ENCODE data around the gene TCF20.

GRCh38 chr22:42310291-42311015, 40.0 kb upstream of the TCF20 start:
- TF ChIP-seq YY1 (IDR thresholded peaks at IDR 0.05; ENCODE audit: insufficient read depth, insufficient read length): no peak
- no peak for TF ChIP-seq SUZ12 (IDR thresholded peaks at IDR 0.05; ENCODE audit: extremely low read depth, insufficient read depth, insufficient read length)

Measured in NT2/D1 (cell line).